HG03103 (cell line): ENCODE data around the gene SYNPR.

Source experiments
- ATAC-seq: cut with Tn5 transposase; IDR thresholded peaks from one replicate; pipeline ENCODE4 v1.9.1; 2021; ENCODE audit warnings: low read depth; ENCODE audit not compliant: unreplicated experiment

SYNPR gene

GRCh38 chr3:63370094-63370493 is 92.0 kb downstream of the SYNPR start:
- ATAC-seq = no peak

DNA sequence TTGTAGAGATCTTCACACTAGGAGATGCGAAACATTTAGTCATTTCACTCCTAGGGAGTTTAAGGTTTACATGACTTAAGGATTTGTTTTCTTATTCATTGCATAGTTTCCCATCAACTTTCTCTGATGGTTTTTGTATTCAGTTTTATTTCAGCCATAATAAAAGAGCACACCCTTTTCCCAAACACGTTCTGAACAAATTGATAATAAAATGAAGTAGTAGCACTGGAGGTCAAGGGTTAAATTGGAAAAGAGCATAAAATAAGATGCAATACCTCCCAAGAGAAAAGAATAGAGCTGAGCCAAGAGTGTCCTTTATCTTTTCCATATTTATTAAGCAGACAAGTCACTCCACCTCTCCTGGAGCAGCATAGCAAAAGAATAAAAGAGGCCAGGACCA is 104.9 kb downstream of the SYNPR start:
- ATAC-seq = no peak

DNA sequence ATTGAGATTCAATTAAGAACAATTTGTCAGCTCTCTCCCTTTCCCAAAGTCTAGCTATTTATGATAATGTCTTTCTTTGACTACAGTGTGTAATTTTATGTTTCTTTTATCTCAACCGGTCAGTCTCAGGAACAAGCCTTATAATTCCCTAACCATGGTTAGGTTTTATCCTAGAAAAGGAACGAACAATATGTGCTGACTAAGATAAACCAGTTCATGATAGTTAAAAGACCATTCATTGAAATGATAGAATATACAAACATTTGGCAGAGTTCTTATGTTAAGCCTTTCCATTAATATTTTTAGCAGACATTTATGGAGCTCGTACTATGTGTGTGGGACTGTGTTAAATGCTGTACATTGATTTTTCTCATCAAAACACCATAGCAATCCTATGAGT is 106.3 kb downstream of the SYNPR start:
- no peak for ATAC-seq

GRCh38 chr3:63385629-63386028 is 107.5 kb downstream of the SYNPR start:
- ATAC-seq = no peak

- no peak for ATAC-seq
Measured at GRCh38 chr3:63386568-63386967, 108.5 kb downstream of the SYNPR start.

GRCh38 chr3:63387568-63387967 is 109.5 kb downstream of the SYNPR start:
- ATAC-seq = no peak

- no peak for ATAC-seq
Measured at GRCh38 chr3:63390710-63391230, 112.7 kb downstream of the SYNPR start.

DNA sequence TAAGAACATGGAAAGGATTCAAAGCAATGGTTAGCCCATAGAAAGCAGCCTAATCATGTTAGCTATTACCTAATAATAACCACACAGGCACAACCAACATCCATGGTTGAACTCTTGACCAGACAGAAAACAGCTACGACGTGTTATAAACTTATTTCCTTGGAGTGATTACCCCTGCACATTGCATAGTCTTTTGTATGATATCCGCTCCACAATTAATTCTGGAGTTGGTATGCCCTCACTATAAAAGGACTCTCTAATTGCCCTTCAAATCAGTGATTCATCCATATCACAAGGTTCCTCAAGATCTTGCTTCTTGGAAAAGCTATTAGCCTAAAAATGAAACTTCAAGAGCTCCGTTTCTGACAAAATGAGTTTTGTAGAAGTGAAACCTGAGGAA is 117.9 kb downstream of the SYNPR start:
- ATAC-seq = no peak

DNA sequence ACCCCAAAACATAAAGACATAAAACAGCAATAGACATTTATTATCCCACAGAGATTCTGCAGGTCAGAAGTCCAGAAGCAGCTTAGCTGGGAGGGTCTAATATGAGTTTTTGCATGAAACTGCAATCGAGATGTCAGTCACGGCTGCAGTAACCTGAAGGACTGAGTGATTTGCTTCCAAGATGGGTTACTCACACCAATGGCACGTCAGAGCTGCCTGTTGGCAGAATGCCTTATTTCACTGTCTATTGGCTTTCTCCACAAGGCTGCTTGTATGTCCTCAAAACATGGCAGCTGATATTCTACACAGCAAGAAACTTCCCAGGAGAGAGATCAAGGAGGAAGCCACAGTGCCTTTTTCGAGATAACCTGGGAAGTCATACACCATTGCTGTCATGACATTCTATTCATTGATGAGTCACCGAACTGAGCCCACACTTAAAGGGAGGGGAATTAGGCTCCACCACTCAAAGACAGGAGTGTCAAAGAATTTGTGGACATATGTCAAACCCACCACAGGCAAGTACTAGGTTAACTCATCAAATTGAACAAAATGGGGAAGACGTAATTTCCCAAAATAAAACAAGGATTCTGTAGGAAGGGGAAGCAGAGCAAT is 122.2 kb downstream of the SYNPR start:
- no peak for ATAC-seq

DNA sequence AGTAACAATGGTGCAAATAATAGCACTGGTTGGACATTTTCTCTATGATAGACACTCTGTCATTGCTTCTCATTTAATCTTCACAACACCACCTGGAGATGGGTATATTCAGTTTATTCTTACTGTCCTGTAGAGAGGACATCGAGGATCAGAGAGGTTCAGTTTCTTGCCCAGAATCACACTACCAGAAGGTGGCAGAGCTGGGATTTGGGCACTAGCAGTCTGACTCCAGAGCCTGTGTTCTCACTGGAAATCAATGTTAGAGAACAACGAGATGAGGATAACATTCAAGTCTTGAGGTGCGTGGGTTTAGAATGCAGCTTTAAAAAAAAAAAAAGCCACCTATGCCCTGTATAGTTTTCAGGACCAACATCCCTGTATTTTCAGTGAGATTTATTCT is 127.8 kb downstream of the SYNPR start:
- no peak for ATAC-seq

- ATAC-seq = no peak
Measured at GRCh38 chr3:63413523-63413922, 135.4 kb downstream of the SYNPR start.

- ATAC-seq = no peak
Measured at GRCh38 chr3:63414607-63415006, 136.5 kb downstream of the SYNPR start.

DNA sequence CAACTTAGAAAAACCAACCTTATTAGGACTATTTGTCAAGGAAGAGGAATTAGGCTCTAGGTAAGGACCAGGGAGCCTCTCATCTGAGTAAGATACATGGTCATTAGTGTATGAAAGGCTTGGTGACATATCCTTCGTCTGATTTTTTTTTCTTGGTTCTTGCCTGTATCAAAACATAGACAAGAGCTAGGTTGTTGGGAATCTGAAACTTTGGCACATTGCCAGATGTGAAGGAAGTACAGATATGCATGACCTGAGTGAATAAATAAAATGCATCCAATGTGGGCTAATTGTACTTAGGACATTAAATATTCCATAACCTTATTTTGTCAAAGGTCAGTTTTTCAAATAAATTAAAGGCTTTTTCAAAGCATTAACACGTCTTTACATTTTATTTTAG is 151.8 kb downstream of the SYNPR start:
- no peak for ATAC-seq

DNA sequence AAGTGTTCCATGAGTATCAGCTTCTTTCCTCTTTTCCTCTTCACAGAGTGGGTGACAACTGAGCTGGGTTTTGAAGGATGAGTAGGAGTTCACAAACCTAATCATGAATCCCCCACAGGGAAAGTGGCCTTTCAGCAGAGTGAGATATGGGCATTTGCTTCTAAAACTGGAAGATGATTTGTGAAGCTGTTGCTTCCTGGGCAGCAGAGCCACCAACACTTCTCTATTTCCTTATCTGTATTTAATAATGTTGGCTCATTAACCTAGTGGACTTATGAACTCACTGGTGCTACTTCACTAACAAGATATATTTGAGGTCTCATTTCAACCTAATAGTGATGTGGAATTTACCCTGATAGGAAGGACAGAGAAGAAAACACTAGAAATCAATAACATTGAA is 152.8 kb downstream of the SYNPR start:
- ATAC-seq = no peak

DNA sequence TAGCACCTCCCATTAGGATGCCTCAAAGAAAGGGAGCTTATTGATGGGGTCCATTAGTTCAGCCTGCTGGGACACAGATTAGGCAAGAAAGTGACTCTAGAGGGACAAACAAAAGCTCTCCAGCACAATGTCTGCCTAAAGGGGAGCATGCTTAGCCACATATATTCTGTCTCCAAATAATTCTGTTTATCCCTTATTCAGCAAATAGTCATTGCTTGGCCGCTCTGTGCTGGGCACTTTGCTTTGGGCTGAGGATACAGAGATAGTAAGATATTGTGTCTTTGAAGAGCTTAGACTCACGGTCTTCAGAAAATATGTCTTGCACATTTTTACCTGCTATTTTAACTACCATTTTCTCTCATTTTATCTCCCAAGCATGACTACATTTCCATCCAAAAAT is 159.8 kb downstream of the SYNPR start:
- no peak for ATAC-seq

GRCh38 chr3:63438826-63439371 is 160.8 kb downstream of the SYNPR start:
- no peak for ATAC-seq

GRCh38 chr3:63441262-63441661 is 163.2 kb downstream of the SYNPR start:
- ATAC-seq = no peak

DNA sequence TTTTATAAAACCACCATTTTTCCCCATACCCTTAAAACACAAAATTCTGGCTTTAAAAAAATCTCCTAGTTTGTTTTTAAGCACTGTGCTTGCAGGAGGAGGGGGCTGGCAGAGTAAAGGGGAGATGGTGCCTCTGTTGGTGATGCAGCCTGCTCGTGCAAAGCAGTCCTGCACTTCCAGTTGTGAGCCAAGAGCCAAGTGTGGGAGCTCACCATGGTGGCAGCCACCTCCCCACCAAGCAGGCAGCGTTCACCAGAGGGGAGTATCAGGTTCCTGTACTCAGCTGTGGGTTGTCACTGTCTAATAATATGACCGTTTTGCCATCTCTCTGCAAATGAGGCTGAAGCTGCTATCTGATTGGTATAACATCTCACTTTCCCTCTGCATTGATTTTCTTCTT is 164.8 kb downstream of the SYNPR start:
- ATAC-seq = no peak

DNA sequence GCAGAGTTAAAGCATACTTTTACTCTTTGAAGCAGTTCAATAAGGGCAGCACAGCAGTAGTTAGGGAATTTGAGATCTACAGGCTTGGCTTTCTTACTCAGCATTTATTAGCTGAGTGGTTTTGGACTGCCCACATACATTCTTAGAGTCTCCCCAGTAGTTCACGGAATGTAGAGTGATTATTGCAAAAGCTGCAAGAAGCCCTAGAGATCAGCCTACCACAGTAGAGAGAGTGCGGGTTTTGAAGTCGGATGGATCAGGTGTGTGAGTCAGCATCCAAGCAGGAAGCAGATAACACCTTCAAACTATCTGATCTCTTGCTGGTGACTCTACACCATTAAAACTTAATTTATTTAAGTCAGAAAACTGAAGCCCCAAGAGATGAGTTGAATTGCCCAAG is 171.9 kb downstream of the SYNPR start:
- no peak for ATAC-seq

GRCh38 chr3:63450634-63451363 is 172.7 kb downstream of the SYNPR start:
- no peak for ATAC-seq

DNA sequence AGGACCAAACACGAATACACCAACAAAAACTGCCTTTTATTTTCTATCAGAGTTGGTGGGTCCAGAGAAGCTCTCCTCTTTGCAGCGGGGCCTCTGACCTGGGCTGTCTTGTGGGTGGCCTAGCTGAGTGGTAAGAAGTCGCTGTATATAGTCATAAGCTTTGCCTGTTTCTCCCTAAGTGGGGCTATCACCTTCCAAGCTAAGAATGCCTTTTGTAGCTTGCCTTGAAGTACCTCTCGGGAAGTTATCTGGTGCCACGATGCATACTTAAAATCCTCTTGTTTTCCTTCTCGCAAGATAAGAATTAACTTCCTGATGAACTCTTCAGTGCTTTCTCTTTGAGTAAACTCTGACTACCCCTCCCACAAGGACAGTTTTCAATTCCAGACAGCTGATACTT is 178.8 kb downstream of the SYNPR start:
- no peak for ATAC-seq

DNA sequence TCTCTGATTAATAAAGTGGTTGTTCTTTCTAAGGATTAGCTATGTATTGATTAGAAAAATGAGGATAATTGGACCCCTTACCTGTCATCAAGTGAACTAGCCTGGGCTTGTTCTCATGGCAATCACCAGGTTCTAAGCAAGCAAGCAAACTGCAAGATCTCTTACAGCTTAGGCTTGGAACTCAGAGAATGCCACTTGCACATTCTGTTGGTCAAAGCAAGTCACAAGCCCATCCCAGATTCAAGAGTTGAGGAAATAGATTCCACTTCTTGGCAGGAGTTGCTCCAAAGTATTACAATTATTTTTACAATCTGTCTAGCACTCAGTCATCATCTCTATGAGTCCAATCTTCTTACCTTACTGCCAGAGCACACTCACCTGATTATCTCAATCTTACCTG is 180.3 kb downstream of the SYNPR start:
- ATAC-seq = no peak
